ENCODE data around the gene COIL. TPM values are rescaled to one million over a fixed set of nuclear protein-coding genes. Genes with fewer than 3 reads are reported as not detected.

COIL gene
- total RNA-seq, 1 experiment from 2014 or later = 31.2 TPM

DNA sequence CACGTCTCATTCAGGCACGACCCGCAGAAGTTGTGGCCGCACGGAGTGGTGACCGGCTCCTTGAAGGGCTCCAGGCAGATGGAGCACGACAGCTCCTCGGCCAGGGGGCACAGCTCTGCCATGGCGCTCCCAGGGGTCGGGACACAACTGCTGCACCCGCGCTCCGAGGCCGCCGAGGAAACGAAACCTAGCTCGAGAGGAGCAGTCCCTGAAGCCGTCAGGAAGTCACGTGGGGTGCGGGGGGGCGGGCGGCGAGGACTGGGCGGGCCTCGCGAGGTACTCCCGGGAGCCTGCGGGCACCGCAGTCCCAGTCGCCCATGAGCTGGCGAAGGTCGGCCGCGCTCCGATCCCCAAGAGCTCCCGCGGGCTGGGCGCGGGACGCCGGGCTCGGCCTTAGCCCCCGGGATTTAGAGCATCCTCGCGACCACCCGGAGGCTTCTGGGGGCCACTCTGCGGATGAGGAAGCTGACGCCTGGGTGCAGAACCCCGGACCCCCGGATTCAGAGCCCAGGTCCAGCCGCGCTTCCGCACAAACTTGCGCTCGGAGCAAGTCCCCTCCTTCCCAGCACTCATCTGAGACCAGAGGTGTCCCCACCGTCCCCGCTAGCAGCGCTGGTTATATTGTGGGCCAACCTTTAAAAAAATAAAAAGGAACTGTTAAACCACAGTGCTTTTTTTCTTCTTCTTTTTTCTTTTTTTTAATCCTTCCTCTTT, 46.8 kb downstream of the COIL start, which contains the start of gene TRIM25:
Gene TRIM25 (minus strand): TSS at position 183 of the 714 bp plus-strand sequence. CDS start 61 bp downstream, at position 122.
- H3K4me2 ChIP-seq (ENCODE audit: low read length) = peak within 1 kb of the TSS; percentile 96
- intact Hi-C loops (cut with micrococcal nuclease) = loop anchor here (1.0 kb wide), 1 partner anchor 81 kb away; the partner anchor contains the start of gene C17orf67
- ATAC-seq (peak; percentile 86), DNase-seq (ENCODE audit: low read depth, low spot score) (peak; percentile 81)
- no peaks in the 10 kb centered on the region for H3K27me3 ChIP-seq (ENCODE audit: insufficient read depth, low read length)
- RAD21 ChIA-PET (ENCODE audit: low non-redundant PET in 1 of 2, low total read pairs in 2 of 2, uncharacterized antibody in 2 of 2, unreplicated experiment in 2 of 2) = interaction anchor here in 1 of 2 experiments (0.8 kb wide), 1 partner anchor 96 kb away, joined by 3 read pairs; no protein-coding TSS in a partner anchor
- peaks cover 0 to 10% of the 10 kb centered on the region in 2 experiments; a peak in 1 of 4 replicates for H3K9me3 ChIP-seq (ENCODE audit: control insufficient read depth in 1 of 2, insufficient read depth in 1 of 2, low read depth in 1 of 2, low read length in 2 of 2)
- peaks cover 27 to 50% of the 10 kb centered on the region in 2 experiments for H3K4me1 ChIP-seq (ENCODE audit: control insufficient read depth in 1 of 2, insufficient read depth in 2 of 2, low read length in 2 of 2)
- CTCF ChIA-PET = interaction anchor here (1.0 to 1.2 kb wide), 2 partner anchors 25 to 95 kb away, joined by 3 to 6 read pairs; no protein-coding TSS in a partner anchor
- peaks cover 0 to 6% of the 10 kb centered on the region in 2 experiments; a peak in 1 of 4 replicates for H3K36me3 ChIP-seq (ENCODE audit: control insufficient read depth in 1 of 2, insufficient read depth in 2 of 2, low read length in 2 of 2)
- peaks cover 59% of the 10 kb centered on the region for H3K79me2 ChIP-seq (ENCODE audit: insufficient read depth, low read length)
- H3K9ac ChIP-seq (ENCODE audit: low read length) = peak within 1 kb of the TSS; percentile 94
- no peaks in the 10 kb centered on the region for H4K20me1 ChIP-seq (ENCODE audit: insufficient read depth)
- peak within 1 kb of the TSS; percentile 56 to 85 for H3K4me3 ChIP-seq (replicated peaks in 1 of 2; ENCODE audit: low read depth in 1 of 2, low read length in 2 of 2)
- no peak within 1 kb of the TSS for H2AFZ ChIP-seq (ENCODE audit: low read depth, low read length, poor library complexity, severe bottlenecking)
- POLR2A ChIA-PET = interaction anchor here (0.6 to 2.3 kb wide), 38 partner anchors 10 to 285 kb away, joined by 3 to 50 read pairs (median 5); partner anchors contain the start of genes AKAP1, C17orf67, COIL and DGKE
- H3K27ac ChIP-seq (ENCODE audit: low read depth, low read length) = peak within 1 kb of the TSS; percentile 63
- no peaks in the 10 kb centered on the region for H3K9me2 ChIP-seq (ENCODE audit: insufficient read depth)
- TSS peak; percentile 89 for BruUV-seq (replicated peaks)
- TF ChIP-seq, protein P1, sequence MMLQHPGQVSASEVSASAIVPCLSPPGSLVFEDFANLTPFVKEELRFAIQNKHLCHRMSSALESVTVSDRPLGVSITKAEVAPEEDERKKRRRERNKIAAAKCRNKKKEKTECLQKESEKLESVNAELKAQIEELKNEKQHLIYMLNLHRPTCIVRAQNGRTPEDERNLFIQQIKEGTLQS (IDR thresholded peaks at IDR 0.05) = no peak
- TF ChIP-seq EGR1 (IDR thresholded peaks at IDR 0.05; ENCODE audit: low read depth) (peak; percentile 42; the same call in 1 of the 2 replicates), JUND (IDR thresholded peaks at IDR 0.05) (no peak; the same call in 1 of the 2 replicates), CEBPB (IDR thresholded peaks at IDR 0.05; ENCODE audit: low read depth) (no peak; the same call in 1 of the 2 replicates), CBX3 (IDR thresholded peaks at IDR 0.05; ENCODE audit: low read depth) (peak; percentile 84; the same call in 1 of the 2 replicates), REST (IDR thresholded peaks at IDR 0.05; ENCODE audit: low read depth) (no peak), POLR2A (IDR thresholded peaks at IDR 0.05; ENCODE audit: borderline replicate concordance, extremely low read depth, insufficient read depth, insufficient read length) (peak; percentile 99), YY1 (IDR thresholded peaks at IDR 0.05; ENCODE audit: extremely low read depth, insufficient replicate concordance, low read depth, low read length) (peak; percentile 18), FOSL1 (IDR thresholded peaks at IDR 0.05; ENCODE audit: low read depth) (no peak), EZH2 (IDR thresholded peaks at IDR 0.05) (no peak), SIN3A (IDR thresholded peaks at IDR 0.05; ENCODE audit: low read depth) (peak; percentile 99), EZH2phosphoT487 (IDR thresholded peaks at IDR 0.05; ENCODE audit: borderline replicate concordance) (no peak), POLR2AphosphoS5 (IDR thresholded peaks at IDR 0.05; ENCODE audit: low read depth, low read length) (peak; percentile 100), ZNF274 (IDR thresholded peaks at IDR 0.05; ENCODE audit: low read depth, low read length) (no peak), ZFX (IDR thresholded peaks at IDR 0.05) (peak; percentile 80), TCF7L2 (IDR thresholded peaks at IDR 0.05; ENCODE audit: borderline replicate concordance, extremely low read depth, insufficient read depth, insufficient read length) (peak; percentile 12), CTCF (IDR thresholded peaks at IDR 0.05 in 2 of 3, conservative IDR thresholded peaks at IDR 0.05 in 1 of 3; ENCODE audit: borderline replicate concordance in 1 of 3, insufficient read depth in 1 of 3, low read depth in 2 of 3, low read length in 2 of 3) (no peak), SRF (IDR thresholded peaks at IDR 0.05; ENCODE audit: low read depth) (no peak), ELF1 (IDR thresholded peaks at IDR 0.05; ENCODE audit: borderline replicate concordance, low read depth) (no peak; the same call in 1 of the 2 replicates), RAD21 (IDR thresholded peaks at IDR 0.05; ENCODE audit: low read depth) (no peak), MAX (IDR thresholded peaks at IDR 0.05) (peak; percentile 94)
